HCT116 (cell line): ENCODE measurements around the gene SNRNP25. TPM values are rescaled to one million over a fixed set of nuclear protein-coding genes. Genes with fewer than 3 reads are reported as not detected.

Experiments
- ATAC-seq: fragments of 200-7000 bp; cut with Tn5 transposase; 2 replicates; pipeline ENCODE4 v1.9.1; 2020; ENCODE audit warnings: mild to moderate bottlenecking, moderate library complexity
- BruUV-seq: library from RNA; stranded (reverse); fragments of 400-500 nt; replicated peaks from 2 replicates; lab custom pipeline; 2021; lab: Mats Ljungman, UMichigan
- CTCF ChIA-PET: fragments of 300-600 bp; sonication (Branson Sonifier 250); formaldehyde crosslinking; loops from one replicate; lab custom pipeline; 2021; ENCODE audit warnings: antibody characterized with exemption; lab: Charles Lee
- POLR2A ChIA-PET: fragments of 300-600, 350-600 bp; sonication (Branson Sonifier 250); formaldehyde crosslinking; loops from one replicate; lab custom pipeline; 2021; ENCODE audit warnings: antibody characterized with exemption; lab: Charles Lee
- RAD21 ChIA-PET, 2 experiments: fragments of 300-600 bp; sonication (Branson Sonifier 250); formaldehyde crosslinking; loops; one replicate each; lab custom pipeline; 2023; ENCODE audit warnings: low total read pairs in 2 of 2; ENCODE audit not compliant: uncharacterized antibody in 2 of 2, unreplicated experiment in 2 of 2, low non-redundant PET in 1 of 2; lab: Charles Lee
- DNase-seq: peaks from one replicate; pipeline ENCODE4 v3.0.0-alpha.2; 2010; ENCODE audit warnings: low read depth, low spot score
- H2AFZ ChIP-seq: fragments of 200-600 bp; shearing (Covaris generic), sonication (generic); 2 replicates; pipeline ENCODE4 v1.6.1; 2017; ENCODE audit warnings: low read depth, mixed run types, mixed read lengths, antibody characterized with exemption, low read length; ENCODE audit not compliant: poor library complexity, severe bottlenecking
- H3K27ac ChIP-seq: 2 replicates; pipeline ENCODE4 v1.5.1; 2012; ENCODE audit warnings: low read depth, low read length
- H3K27me3 ChIP-seq: fragments of 200-600 bp; sonication (generic); 2 replicates; pipeline ENCODE4 v1.6.1; 2016; ENCODE audit warnings: mixed run types, low read length, mixed read lengths; ENCODE audit not compliant: insufficient read depth
- H3K36me3 ChIP-seq, 2 experiments: fragments of 200-500 bp in 1 of 2; fragments of 200-600 bp in 1 of 2; sonication (Bioruptor generic) in 1 of 2; sonication (generic) in 1 of 2; 2 replicates each; pipeline versions ENCODE4 v1.5.1 to v1.6.1; 2014 to 2016; ENCODE audit warnings: low read length in 2 of 2, inconsistent platforms in 1 of 2, mixed read lengths in 1 of 2, mixed run types in 1 of 2; ENCODE audit not compliant: insufficient read depth in 2 of 2, control insufficient read depth in 1 of 2
- H3K4me1 ChIP-seq, 2 experiments: fragments of 200-600 bp in 1 of 2; sonication (generic) in 1 of 2; 2 replicates each; pipeline versions ENCODE4 v1.5.1 to v1.6.1; 2012 to 2017; ENCODE audit warnings: low read length in 2 of 2, inconsistent platforms in 1 of 2, mild to moderate bottlenecking in 1 of 2, mixed read lengths in 1 of 2, mixed run types in 1 of 2, moderate library complexity in 1 of 2; ENCODE audit not compliant: insufficient read depth in 2 of 2, control insufficient read depth in 1 of 2
- H3K4me2 ChIP-seq: fragments of 200-600 bp; sonication (generic); 2 replicates; pipeline ENCODE4 v1.6.1; 2017; ENCODE audit warnings: mixed run types, low read length, mixed read lengths
- H3K4me3 ChIP-seq, 2 experiments: fragments of 200-600 bp in 1 of 2; sonication (generic) in 1 of 2; replicated peaks in 1 of 2; 2 replicates each; pipeline ENCODE4 v1.5.1; 2011 to 2016; ENCODE audit warnings: low read length in 2 of 2, control low read depth in 1 of 2, low read depth in 1 of 2, mild to moderate bottlenecking in 1 of 2, mixed read lengths in 1 of 2, mixed run types in 1 of 2
- H3K79me2 ChIP-seq: fragments of 200-600 bp; sonication (generic); 2 replicates; pipeline ENCODE4 v1.6.1; 2017; ENCODE audit warnings: mild to moderate bottlenecking, mixed run types, low read length, moderate library complexity, mixed read lengths; ENCODE audit not compliant: insufficient read depth
- H3K9ac ChIP-seq: fragments of 200-600 bp; sonication (generic); 2 replicates; pipeline ENCODE4 v1.6.1; 2016; ENCODE audit warnings: low read length, mixed read lengths
- H3K9me2 ChIP-seq: fragments of 200-600 bp; sonication (generic), shearing (Covaris generic); 2 replicates; pipeline ENCODE4 v1.6.1; 2017; ENCODE audit warnings: mixed run types, mild to moderate bottlenecking, moderate library complexity; ENCODE audit not compliant: insufficient read depth
- H3K9me3 ChIP-seq, 2 experiments: fragments of 200-500 bp in 1 of 2; fragments of 200-600 bp in 1 of 2; sonication (Bioruptor generic) in 1 of 2; sonication (generic) in 1 of 2; 2 replicates each; pipeline ENCODE4 v1.6.1; 2014 to 2017; ENCODE audit warnings: low read length in 2 of 2, mixed read lengths in 2 of 2, inconsistent platforms in 1 of 2, low read depth in 1 of 2, mild to moderate bottlenecking in 1 of 2, mixed run types in 1 of 2, moderate library complexity in 1 of 2; ENCODE audit not compliant: control insufficient read depth in 1 of 2, insufficient read depth in 1 of 2
- H4K20me1 ChIP-seq: fragments of 200-600 bp; sonication (generic), shearing (Covaris generic); 2 replicates; pipeline ENCODE4 v1.6.1; 2017; ENCODE audit warnings: mixed run types, mild to moderate bottlenecking, moderate library complexity; ENCODE audit not compliant: insufficient read depth
- EZH2 ChIP-seq: fragments of 200-600 bp; sonication (generic); IDR thresholded peaks from 2 replicates; pipeline ENCODE4 v1.6.1; 2017; ENCODE audit warnings: antibody characterized with exemption, mixed run types
- FOSL1 ChIP-seq: IDR thresholded peaks from 2 replicates; pipeline ENCODE4 v1.6.1; 2012; ENCODE audit warnings: low read depth
- JUND ChIP-seq: IDR thresholded peaks from 2 replicates; pipeline ENCODE4 v1.6.1; 2012
- POLR2A ChIP-seq: IDR thresholded peaks from 2 replicates; pipeline ENCODE4 v1.7.0; 2011; ENCODE audit warnings: borderline replicate concordance; ENCODE audit not compliant: insufficient read depth, insufficient read length; ENCODE audit errors: extremely low read depth
- POLR2AphosphoS5 ChIP-seq: IDR thresholded peaks from 2 replicates; pipeline ENCODE4 v1.6.1; 2011; ENCODE audit warnings: mild to moderate bottlenecking, low read depth, low read length, moderate library complexity
- SIN3A ChIP-seq: IDR thresholded peaks from 2 replicates; pipeline ENCODE4 v1.6.1; 2012; ENCODE audit warnings: low read depth
- SP1 ChIP-seq: IDR thresholded peaks from 2 replicates; pipeline ENCODE4 v1.6.1; 2012; ENCODE audit warnings: low read depth
- SRF ChIP-seq: IDR thresholded peaks from 2 replicates; pipeline ENCODE4 v1.6.1; 2012; ENCODE audit warnings: low read depth
- YY1 ChIP-seq: IDR thresholded peaks from 2 replicates; pipeline ENCODE4 v1.6.1; 2011; ENCODE audit warnings: low read length, low read depth, moderate library complexity, mild to moderate bottlenecking; ENCODE audit not compliant: insufficient replicate concordance; ENCODE audit errors: extremely low read depth
- intact Hi-C: fragments of 100-400 bp; cut with micrococcal nuclease; formaldehyde crosslinking; loops from 2 replicates; pipeline ENCODE4 v1.10.0; 2022
- total RNA-seq: library from RNA; stranded (reverse); gene quantifications from one replicate; pipeline ENCODE4 v1.2.1, GENCODE V29; 2021; ENCODE audit not compliant: unreplicated experiment
- TF ChIP-seq, protein P1 (sequence below): IDR thresholded peaks from 2 replicates; pipeline ENCODE4 v1.6.1; 2012
- TF ChIP-seq, protein P2 (sequence below): IDR thresholded peaks from 2 replicates; pipeline ENCODE4 v1.6.1; 2012
- TF ChIP-seq, protein P3 (sequence below): IDR thresholded peaks from 2 replicates; pipeline ENCODE4 v1.6.1; 2011; ENCODE audit warnings: mild to moderate bottlenecking, low read length, moderate library complexity; ENCODE audit not compliant: insufficient replicate concordance; ENCODE audit errors: extremely low read depth
- TF ChIP-seq, protein P4 (sequence below), 3 experiments: fragments of 200-600 bp in 1 of 3; sonication (generic) in 1 of 3; IDR thresholded peaks in 2 of 3; conservative IDR thresholded peaks in 1 of 3; 2 replicates each; pipeline ENCODE4 v1.5.1; 2012 to 2017; ENCODE audit warnings: low read depth in 2 of 3, low read length in 2 of 3, antibody characterized with exemption in 1 of 3, borderline replicate concordance in 1 of 3, control low read depth in 1 of 3, mild to moderate bottlenecking in 1 of 3, mixed read lengths in 1 of 3, mixed run types in 1 of 3, moderate library complexity in 1 of 3; ENCODE audit not compliant: insufficient read depth in 1 of 3

The SNRNP25 gene
- total RNA-seq, 1 experiment from 2014 or later: 24.5 TPM

DNA sequence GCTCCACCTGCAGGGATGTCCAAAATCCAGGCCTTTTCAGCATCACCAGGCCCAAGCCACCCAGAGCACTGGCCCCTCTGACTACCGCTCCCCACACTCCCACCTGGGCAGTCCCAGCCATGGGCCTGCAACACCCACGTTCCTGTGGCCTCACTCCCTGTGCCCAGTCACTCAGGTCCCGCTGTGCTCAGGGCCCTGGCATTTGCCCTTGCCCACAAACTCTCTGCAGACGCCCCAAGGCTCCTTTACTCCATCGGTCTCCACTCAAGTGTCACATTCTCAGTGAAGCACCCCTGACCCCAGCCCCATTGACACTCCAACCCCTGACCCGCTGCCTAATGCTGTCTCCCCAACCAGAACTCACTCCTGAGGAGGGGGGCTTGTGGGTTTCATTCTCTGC, 48.0 kb downstream of the SNRNP25 start (continued):
- TF ChIP-seq, protein P1, sequence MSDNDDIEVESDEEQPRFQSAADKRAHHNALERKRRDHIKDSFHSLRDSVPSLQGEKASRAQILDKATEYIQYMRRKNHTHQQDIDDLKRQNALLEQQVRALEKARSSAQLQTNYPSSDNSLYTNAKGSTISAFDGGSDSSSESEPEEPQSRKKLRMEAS: no peak
- TF ChIP-seq POLR2AphosphoS5 (no peak), POLR2A (no peak), YY1 (no peak), SRF (no peak), FOSL1 (no peak), EZH2 (no peak)
- TF ChIP-seq, protein P2, sequence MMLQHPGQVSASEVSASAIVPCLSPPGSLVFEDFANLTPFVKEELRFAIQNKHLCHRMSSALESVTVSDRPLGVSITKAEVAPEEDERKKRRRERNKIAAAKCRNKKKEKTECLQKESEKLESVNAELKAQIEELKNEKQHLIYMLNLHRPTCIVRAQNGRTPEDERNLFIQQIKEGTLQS: no peak
- TF ChIP-seq, protein P3, sequence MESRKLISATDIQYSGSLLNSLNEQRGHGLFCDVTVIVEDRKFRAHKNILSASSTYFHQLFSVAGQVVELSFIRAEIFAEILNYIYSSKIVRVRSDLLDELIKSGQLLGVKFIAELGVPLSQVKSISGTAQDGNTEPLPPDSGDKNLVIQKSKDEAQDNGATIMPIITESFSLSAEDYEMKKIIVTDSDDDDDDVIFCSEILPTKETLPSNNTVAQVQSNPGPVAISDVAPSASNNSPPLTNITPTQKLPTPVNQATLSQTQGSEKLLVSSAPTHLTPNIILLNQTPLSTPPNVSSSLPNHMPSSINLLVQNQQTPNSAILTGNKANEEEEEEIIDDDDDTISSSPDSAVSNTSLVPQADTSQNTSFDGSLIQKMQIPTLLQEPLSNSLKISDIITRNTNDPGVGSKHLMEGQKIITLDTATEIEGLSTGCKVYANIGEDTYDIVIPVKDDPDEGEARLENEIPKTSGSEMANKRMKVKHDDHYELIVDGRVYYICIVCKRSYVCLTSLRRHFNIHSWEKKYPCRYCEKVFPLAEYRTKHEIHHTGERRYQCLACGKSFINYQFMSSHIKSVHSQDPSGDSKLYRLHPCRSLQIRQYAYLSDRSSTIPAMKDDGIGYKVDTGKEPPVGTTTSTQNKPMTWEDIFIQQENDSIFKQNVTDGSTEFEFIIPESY: no peak

DNA sequence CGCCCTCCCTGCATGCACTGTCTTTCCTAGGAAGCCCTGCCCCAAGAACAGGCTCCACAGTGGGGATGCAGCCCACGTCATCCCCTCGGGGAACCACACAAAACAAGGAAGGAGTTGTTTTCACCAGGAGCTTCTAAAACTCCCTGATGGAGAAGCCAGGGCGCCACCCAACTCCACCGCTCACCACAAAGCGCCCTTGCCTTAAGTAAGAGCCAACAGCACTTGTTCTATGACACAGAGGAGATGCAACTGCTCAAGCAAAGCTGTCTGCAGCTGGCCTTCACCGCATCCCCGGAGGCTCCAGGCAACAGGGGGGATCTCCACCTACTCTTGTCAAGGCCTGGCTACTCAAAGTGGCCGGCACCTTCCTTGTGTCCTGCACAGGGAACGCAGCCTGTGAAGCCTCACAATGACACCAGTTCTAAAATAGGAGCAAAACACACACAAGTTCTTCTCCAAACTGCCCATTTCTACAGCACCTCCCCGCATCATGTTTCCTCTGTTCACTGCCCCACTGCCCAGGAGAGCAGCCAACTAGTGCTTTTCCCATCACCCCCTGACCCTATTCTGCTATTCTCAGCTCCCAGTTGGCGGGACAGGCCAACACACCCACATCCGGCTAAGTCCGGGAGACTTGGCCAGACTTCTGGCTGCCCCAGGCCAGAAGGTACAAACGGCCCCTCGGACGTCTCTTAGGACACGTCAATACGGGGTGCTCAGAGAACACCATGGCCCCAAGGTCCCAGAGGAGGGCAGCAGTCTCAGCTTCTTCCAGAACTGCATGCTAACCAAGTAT, 48.6 kb downstream of the SNRNP25 start:
- Histone ChIP-seq H2AFZ (no peak overlapping the region), H3K4me1 (no peaks in the 10 kb centered on the region), H3K9me3 (no peaks in the 10 kb centered on the region), H3K9ac (no peak overlapping the region), H3K79me2 (no peaks in the 10 kb centered on the region), H3K4me2 (no peak overlapping the region), H3K36me3 (no peaks in the 10 kb centered on the region; a peak in 2 of 4 replicates), H3K4me3 (no peak overlapping the region), H3K27ac (no peak overlapping the region), H4K20me1 (no peaks in the 10 kb centered on the region), H3K27me3 (no peaks in the 10 kb centered on the region), H3K9me2 (no peaks in the 10 kb centered on the region)
- intact Hi-C loops: no loop called here
- ATAC-seq: no peak
- no TSS peak for BruUV-seq
- no peak for DNase-seq
- ChIA-PET POLR2A (no interaction called here), CTCF (no interaction called here), RAD21 (no interaction called here)
- TF ChIP-seq, protein P3: no peak
- TF ChIP-seq, protein P2: no peak
- no peak for TF ChIP-seq POLR2A
- no peak for TF ChIP-seq JUND
- no peak for TF ChIP-seq EZH2
- TF ChIP-seq, protein P4, sequence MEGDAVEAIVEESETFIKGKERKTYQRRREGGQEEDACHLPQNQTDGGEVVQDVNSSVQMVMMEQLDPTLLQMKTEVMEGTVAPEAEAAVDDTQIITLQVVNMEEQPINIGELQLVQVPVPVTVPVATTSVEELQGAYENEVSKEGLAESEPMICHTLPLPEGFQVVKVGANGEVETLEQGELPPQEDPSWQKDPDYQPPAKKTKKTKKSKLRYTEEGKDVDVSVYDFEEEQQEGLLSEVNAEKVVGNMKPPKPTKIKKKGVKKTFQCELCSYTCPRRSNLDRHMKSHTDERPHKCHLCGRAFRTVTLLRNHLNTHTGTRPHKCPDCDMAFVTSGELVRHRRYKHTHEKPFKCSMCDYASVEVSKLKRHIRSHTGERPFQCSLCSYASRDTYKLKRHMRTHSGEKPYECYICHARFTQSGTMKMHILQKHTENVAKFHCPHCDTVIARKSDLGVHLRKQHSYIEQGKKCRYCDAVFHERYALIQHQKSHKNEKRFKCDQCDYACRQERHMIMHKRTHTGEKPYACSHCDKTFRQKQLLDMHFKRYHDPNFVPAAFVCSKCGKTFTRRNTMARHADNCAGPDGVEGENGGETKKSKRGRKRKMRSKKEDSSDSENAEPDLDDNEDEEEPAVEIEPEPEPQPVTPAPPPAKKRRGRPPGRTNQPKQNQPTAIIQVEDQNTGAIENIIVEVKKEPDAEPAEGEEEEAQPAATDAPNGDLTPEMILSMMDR (IDR thresholded peaks at IDR 0.05 in 2 of 3, conservative IDR thresholded peaks at IDR 0.05 in 1 of 3; ENCODE audit: borderline replicate concordance in 1 of 3, insufficient read depth in 1 of 3, low read depth in 2 of 3, low read length in 2 of 3): no peak
- no peak for TF ChIP-seq SIN3A
- TF ChIP-seq SP1: no peak
